ENCODE measurements around the gene CS. TPM values are rescaled to one million over a fixed set of nuclear protein-coding genes. Genes with fewer than 3 reads are reported as not detected.
A peak's percentile ranks its signal among the peaks of the same experiment; 100 is the strongest.
"Not testable (repeated sequence)": the region's sequence is repeated elsewhere in the genome, so short reads cannot be mapped to it uniquely, and the experiment has no call there.

CS gene
- total RNA-seq, 4 donors from 2014 or later, result 126 to 175 (median 133) TPM

GRCh38 chr12:56282030-56282429 lies 18.1 kb downstream of the CS start:
- TF ChIP-seq POLR2A (IDR thresholded peaks at IDR 0.05) (no peak), CTCF (IDR thresholded peaks at IDR 0.05) (no peak)

DNA sequence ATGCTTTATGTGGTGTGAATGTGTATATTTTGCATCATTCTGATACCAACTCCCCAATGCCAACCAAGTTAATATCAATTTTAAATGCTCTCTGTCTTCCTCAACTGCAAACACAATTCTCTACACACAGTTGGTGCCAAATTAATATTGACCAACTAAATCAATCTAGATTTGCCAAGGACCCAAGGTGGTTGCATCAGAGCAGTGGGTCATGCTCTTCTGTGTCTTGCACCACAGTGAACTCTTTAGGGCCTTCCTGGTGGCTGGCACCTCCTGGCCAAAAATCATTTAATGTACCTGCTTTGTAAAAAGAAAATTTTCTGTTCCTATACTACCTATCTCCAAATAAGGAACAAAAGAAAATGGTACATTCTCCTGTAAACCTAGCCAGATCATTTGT lies 19.3 kb downstream of the CS start:
- TF ChIP-seq POLR2A (IDR thresholded peaks at IDR 0.05) (no peak), CTCF (IDR thresholded peaks at IDR 0.05) (no peak)
- Histone ChIP-seq H3K9me3 (no peaks in the 10 kb centered on the region), H3K36me3 (peaks cover 29 to 100% (median 72%) of the 10 kb centered on the region in 3 donors), H3K4me3 (no peak overlapping the region), H3K27me3 (no peaks in the 10 kb centered on the region), H3K27ac (no peak overlapping the region), H3K4me1 (no peaks in the 10 kb centered on the region)
- DNase-seq, result no peak
- intact Hi-C loops (cut with DNase I), result no loop called here

More at GRCh38 chr12:56282030-56282429, 18.1 kb downstream of the CS start:
- peaks cover 3 to 9% (median 8%) of the 10 kb centered on the region in 3 donors for H3K4me1 ChIP-seq
- H3K9me3 ChIP-seq, result no peaks in the 10 kb centered on the region
- H3K27me3 ChIP-seq, result no peaks in the 10 kb centered on the region
- peaks cover 26 to 99% (median 62%) of the 10 kb centered on the region in 3 donors for H3K36me3 ChIP-seq
- H3K27ac ChIP-seq, result no peak overlapping the region
- no peak overlapping the region for H3K4me3 ChIP-seq
- DNase-seq, result no peak
- WGBS, 2 donors, result 83 to 88% methylated on average over 6 of the region's 6 CpGs
- intact Hi-C loops (cut with DNase I), result no loop called here

- H3K36me3 ChIP-seq, result peaks cover 33 to 100% (median 80%) of the 10 kb centered on the region in 3 donors
- WGBS, 2 donors, result 89 to 97% methylated on average over 3 of the region's 3 CpGs
These were observed 21.2 kb downstream of the CS start for GRCh38 chr12:56278905-56279304.

DNA sequence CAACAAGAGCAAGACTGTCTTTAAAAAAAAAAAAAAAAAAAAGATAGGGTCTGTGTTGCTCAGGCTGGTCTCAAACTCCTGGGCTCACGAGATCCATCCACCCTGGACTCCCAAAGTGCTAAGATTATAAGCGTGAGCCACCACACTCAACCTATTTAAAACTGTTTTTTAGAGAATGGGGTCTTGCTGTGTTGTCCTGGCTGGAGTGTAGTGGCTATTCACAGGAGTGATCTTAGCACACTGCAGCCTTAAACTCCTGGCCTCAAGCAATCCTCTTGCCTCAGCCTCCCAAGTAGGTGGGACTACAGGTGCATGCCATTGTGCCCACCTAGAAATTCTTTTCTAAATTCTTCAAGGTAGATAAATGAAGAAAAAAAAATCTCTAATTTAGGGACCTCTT lies 25.8 kb downstream of the CS start:
- Histone ChIP-seq H3K27ac (no peak overlapping the region), H3K4me3 (no peak overlapping the region), H3K36me3 (peaks cover 20 to 100% (median 62%) of the 10 kb centered on the region in 3 donors), H3K4me1 (no peaks in the 10 kb centered on the region), H3K27me3 (no peaks in the 10 kb centered on the region), H3K9me3 (no peaks in the 10 kb centered on the region)
- TF ChIP-seq POLR2A (IDR thresholded peaks at IDR 0.05) (no peak), CTCF (IDR thresholded peaks at IDR 0.05) (no peak)
- 94 to 97% methylated on average over 2 of the region's 2 CpGs for WGBS, 2 donors
- no peak for DNase-seq
- intact Hi-C loops (cut with DNase I), result no loop called here

More at GRCh38 chr12:56278905-56279304, 21.2 kb downstream of the CS start:
- Histone ChIP-seq H3K9me3 (no peaks in the 10 kb centered on the region), H3K4me1 (no peaks in the 10 kb centered on the region), H3K27ac (no peak overlapping the region), H3K27me3 (no peaks in the 10 kb centered on the region), H3K4me3 (no peak overlapping the region)
- TF ChIP-seq CTCF (IDR thresholded peaks at IDR 0.05), result no peak
- no peak for TF ChIP-seq POLR2A (IDR thresholded peaks at IDR 0.05)
- intact Hi-C loops (cut with DNase I), result no loop called here
- DNase-seq, result no peak

- H3K27me3 ChIP-seq; H3K4me1 ChIP-seq; intact Hi-C loops (cut with DNase I); H3K9me3 ChIP-seq; H3K4me3 ChIP-seq; H3K27ac ChIP-seq; DNase-seq: not testable (repeated sequence)
- WGBS, 2 donors, result 88 to 89% methylated on average over 2 of the region's 2 CpGs
- peaks cover 14 to 85% (median 52%) of the 10 kb centered on the region in 3 donors for H3K36me3 ChIP-seq
These were observed 27.7 kb downstream of the CS start for GRCh38 chr12:56272468-56272867.

DNA sequence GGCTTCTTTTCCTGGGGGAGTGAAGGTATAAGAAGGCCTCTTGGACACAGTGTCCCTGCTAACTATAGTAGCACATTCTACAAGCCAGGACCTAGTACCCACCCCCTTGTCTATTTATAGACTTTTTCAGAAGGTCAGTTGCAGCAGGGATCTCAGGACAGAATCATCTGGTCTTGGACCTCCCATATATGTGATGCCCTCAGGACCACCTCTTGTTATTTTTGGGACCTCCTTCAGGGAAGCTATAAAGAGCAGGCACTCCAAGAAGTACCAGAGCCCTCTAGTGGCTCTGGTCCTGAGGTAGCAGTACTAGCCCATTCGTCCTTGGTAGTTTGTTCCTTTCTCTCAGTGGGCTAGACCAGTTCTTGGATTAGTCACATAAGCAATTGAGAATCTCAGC lies 29.1 kb downstream of the CS start:
- H3K27me3 ChIP-seq, result no peaks in the 10 kb centered on the region
- 0 to 38% methylated on average over 1 of the region's 1 CpG for WGBS, 2 donors
- no peak overlapping the region for H3K4me3 ChIP-seq
- intact Hi-C loops (cut with DNase I), result no loop called here
- H3K4me1 ChIP-seq, result peaks cover 0 to 18% (median 10%) of the 10 kb centered on the region in 3 donors
- no peaks in the 10 kb centered on the region for H3K9me3 ChIP-seq
- TF ChIP-seq CTCF (IDR thresholded peaks at IDR 0.05) (peak in 3 of 6 experiments; percentile 6 to 18 (median 7)), POLR2A (IDR thresholded peaks at IDR 0.05) (no peak)
- peaks cover 13 to 70% (median 41%) of the 10 kb centered on the region in 3 donors for H3K36me3 ChIP-seq
- no peak for DNase-seq
- H3K27ac ChIP-seq, result peak overlapping the region in 2 of 4 donors; percentile 2 to 9

All from esophagus squamous epithelium (tissue), 5 donors.